Measurements from ENCODE around the gene E2F6. TPM values are rescaled to one million over a fixed set of nuclear protein-coding genes. Genes with fewer than 3 reads are reported as not detected.

The E2F6 gene, protein sequence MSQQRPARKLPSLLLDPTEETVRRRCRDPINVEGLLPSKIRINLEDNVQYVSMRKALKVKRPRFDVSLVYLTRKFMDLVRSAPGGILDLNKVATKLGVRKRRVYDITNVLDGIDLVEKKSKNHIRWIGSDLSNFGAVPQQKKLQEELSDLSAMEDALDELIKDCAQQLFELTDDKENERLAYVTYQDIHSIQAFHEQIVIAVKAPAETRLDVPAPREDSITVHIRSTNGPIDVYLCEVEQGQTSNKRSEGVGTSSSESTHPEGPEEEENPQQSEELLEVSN
- total RNA-seq (2012; rRNA removed) = 10.9 and 11.7 TPM in 2 replicates
- polyA plus RNA-seq (2012; rRNA removed) = 7.2 and 8.2 TPM in 2 replicates
- 5.7 and 10.5 TPM in 2 replicates for polyA plus RNA-seq (2012; cell fraction: cytosol; rRNA removed)
- 10.2 and 21.8 TPM in 2 replicates for polyA plus RNA-seq (2012; cell fraction: nucleus; rRNA removed; ENCODE audit: low replicate concordance)
- Bru-seq, nascent RNA = percentile 86 among the genes with signal in this experiment
- percentile 72 among the genes with signal in this experiment for BruChase-seq, experiment 1, labeled RNA remaining after a 6-hour chase
- percentile 76 among the genes with signal in this experiment for BruChase-seq, experiment 2, labeled RNA remaining after a 2-hour chase
- long read RNA-seq, transcript E2F6-212 (6 exons, 3,191 nt) = minor isoform, 7 of 25 reads
- long read RNA-seq, transcript E2F6-202 (7 exons, 3,218 nt) = major isoform, 11 of 25 reads
- long read RNA-seq, partial matches to known transcripts = 0 of 25 reads
- long read RNA-seq, other reads (novel, unspliced or antisense) = 4 of 25 reads

DNA sequence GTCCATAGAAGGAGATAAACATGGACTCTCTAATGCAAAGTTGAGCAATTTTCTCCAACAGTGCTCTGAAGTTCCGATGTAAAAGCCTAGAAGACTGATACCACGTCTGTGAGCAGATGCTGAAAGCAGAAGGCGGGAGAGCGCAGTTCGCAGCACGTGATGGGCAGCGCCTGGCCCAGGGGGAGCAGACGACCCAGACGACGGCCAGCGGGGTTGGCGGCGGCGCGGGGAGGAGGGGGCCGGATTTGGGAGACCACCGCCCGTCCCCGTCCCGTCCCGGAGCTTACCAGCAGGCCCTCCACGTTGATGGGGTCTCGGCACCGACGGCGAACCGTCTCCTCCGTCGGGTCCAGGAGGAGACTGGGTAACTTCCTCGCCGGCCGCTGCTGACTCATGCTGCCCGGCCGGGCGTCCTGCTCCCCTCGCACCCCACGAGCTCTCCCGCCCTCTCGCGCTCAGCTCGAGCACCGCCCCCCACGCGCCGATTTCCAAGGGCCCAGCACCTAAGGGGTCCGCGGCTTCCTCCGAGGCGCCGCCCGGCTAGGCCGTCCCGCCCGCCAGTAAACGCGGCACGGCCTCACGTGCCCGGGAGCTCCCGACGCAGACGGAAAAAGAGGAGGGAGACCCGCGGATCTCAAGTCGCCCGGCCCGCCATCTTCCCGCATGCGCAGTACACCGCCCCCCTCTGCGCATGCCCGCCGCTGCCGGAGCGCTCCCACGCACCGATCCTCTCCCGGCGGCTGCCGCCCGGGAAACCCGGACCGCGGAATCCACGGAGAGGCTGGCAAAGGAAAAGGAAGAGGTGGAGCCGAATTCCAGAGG lies at the start of gene E2F6:
E2F6 (minus strand) TSS at position 677 of the 822 bp plus-strand sequence; CDS start at position 395, 282 bp downstream.
- H3K79me1 ChIP-seq (ENCODE audit: low read depth in 1 of 2, low read length in 2 of 2) = peaks cover 12 to 44% of the 10 kb centered on the region in 2 experiments; a peak in 3 of 4 replicates
- peak within 1 kb of the TSS; percentile 91 to 92; a peak in 3 of 4 replicates for H4K8ac ChIP-seq (ENCODE audit: low read depth in 2 of 2, low read length in 2 of 2)
- H3K4ac ChIP-seq (ENCODE audit: low read depth, low read length) = peak within 1 kb of the TSS; percentile 76
- H3K23ac ChIP-seq (ENCODE audit: low read depth, low read length) = peak within 1 kb of the TSS; percentile 93
- H3K27me3 ChIP-seq (ENCODE audit: control insufficient read depth, insufficient read depth, low read length) = peaks cover 4% of the 10 kb centered on the region
- peak within 1 kb of the TSS; percentile 32; the same call in 1 of the 2 replicates for H3K56ac ChIP-seq (ENCODE audit: extremely low read depth, insufficient read depth, low read length)
- intact Hi-C loops (cut with micrococcal nuclease) (no loop called here), dilution Hi-C loops (cut with HindIII; ENCODE audit: low sequenced_read_pairs, unreplicated experiment) (no loop called here), in situ Hi-C loops (cut with MboI; ENCODE audit: low sequenced_read_pairs) (no loop called here)
- peaks cover 16% of the 10 kb centered on the region for H3K9me1 ChIP-seq (ENCODE audit: insufficient read depth, low read length)
- peak within 1 kb of the TSS; percentile 82 for H3K14ac ChIP-seq (replicated peaks; ENCODE audit: low read depth, low read length)
- H2BK15ac ChIP-seq (ENCODE audit: low read depth, low read length) = no peak within 1 kb of the TSS
- ChIA-PET CTCF (interaction anchor here (1.0 kb wide), 1 partner anchor 119 kb away, joined by 3 read pairs; no protein-coding TSS in a partner anchor), POLR2A (ENCODE audit: unreplicated experiment) (no interaction called here)
- peak; percentile 90 for DNase-seq
- H2AK5ac ChIP-seq (ENCODE audit: low read depth, low read length) = peak within 1 kb of the TSS; percentile 91
- no peaks in the 10 kb centered on the region for H3K9me3 ChIP-seq (ENCODE audit: control insufficient read depth, insufficient read depth, low read length)
- H4K91ac ChIP-seq (ENCODE audit: insufficient read depth, low read depth, low read length) = peak within 1 kb of the TSS; percentile 68
- H2AK9ac ChIP-seq (replicated peaks; ENCODE audit: low read depth, low read length, poor library complexity) = peak within 1 kb of the TSS; percentile 91
- peak within 1 kb of the TSS; percentile 97 for H2AFZ ChIP-seq (replicated peaks; ENCODE audit: low read length, poor library complexity)
- peak; percentile 96 for ATAC-seq (ENCODE audit: low read depth)
- peak within 1 kb of the TSS; percentile 88 for H4K5ac ChIP-seq (ENCODE audit: low read depth, low read length)
- peak within 1 kb of the TSS; percentile 44; the same call in 1 of the 2 replicates for H2BK120ac ChIP-seq (ENCODE audit: low read depth, low read length)
- H3K36me3 ChIP-seq (ENCODE audit: control insufficient read depth, insufficient read depth, low read length) = peaks cover 4% of the 10 kb centered on the region
- peak within 1 kb of the TSS; percentile 96 for H3K4me2 ChIP-seq (ENCODE audit: low read depth, low read length)
- WGBS, 2 experiments (ENCODE audit: extremely low coverage in 2 of 2, insufficient read length in 1 of 2) = 0% methylated on average over 46 of the region's 86 CpGs; no CpG with 5 or more reads in 1 of the 2 experiments
- 0 out of 2 replicates have a peak within 1 kb of the TSS, but pooled peaks have one; percentile 33 for H2BK20ac ChIP-seq (ENCODE audit: low read depth, low read length)
- peak within 1 kb of the TSS; percentile 98 for H3K27ac ChIP-seq (ENCODE audit: insufficient read depth, low read length)
- H2BK5ac ChIP-seq (ENCODE audit: low read depth, low read length, poor library complexity, severe bottlenecking) = peak within 1 kb of the TSS; percentile 95
- peak within 1 kb of the TSS; percentile 73 for H3K9ac ChIP-seq (ENCODE audit: low read depth, low read length)
- H3K4me3 ChIP-seq (ENCODE audit: insufficient read depth, low read depth, low read length) = peak within 1 kb of the TSS; percentile 77
- BruUV-seq (replicated peaks) = no TSS peak
- H4K20me1 ChIP-seq (ENCODE audit: insufficient read depth, low read length) = peaks cover 36% of the 10 kb centered on the region
- peak within 1 kb of the TSS; percentile 55 for H3K18ac ChIP-seq (ENCODE audit: low read depth, low read length)
- H3K4me1 ChIP-seq (ENCODE audit: control insufficient read depth, insufficient read depth, low read length) = peaks cover 7% of the 10 kb centered on the region; the same call in 1 of the 2 replicates
- TF ChIP-seq MAZ (IDR thresholded peaks at IDR 0.05; ENCODE audit: borderline replicate concordance, low read depth, low read length) (peak; percentile 49; the same call in 1 of the 2 replicates), MXI1 (IDR thresholded peaks at IDR 0.05; ENCODE audit: borderline replicate concordance, low read depth, low read length) (0 out of 2 replicates have a peak, but pooled peaks have one; percentile 16), FOS (IDR thresholded peaks at IDR 0.05; ENCODE audit: low read depth, low read length) (peak; percentile 20; the same call in 1 of the 2 replicates), CEBPB (IDR thresholded peaks at IDR 0.05; ENCODE audit: low read depth, low read length) (peak; percentile 42), SMC3 (IDR thresholded peaks at IDR 0.05; ENCODE audit: low read depth, low read length) (no peak), POLR2A (IDR thresholded peaks at IDR 0.05; ENCODE audit: low read depth, low read length) (peak; percentile 68), CHD1 (IDR thresholded peaks at IDR 0.05; ENCODE audit: low read depth, low read length) (no peak), RCOR1 (IDR thresholded peaks at IDR 0.05; ENCODE audit: insufficient replicate concordance, low read length) (no peak), RAD21 (IDR thresholded peaks at IDR 0.05; ENCODE audit: low read length) (no peak), MAFK (IDR thresholded peaks at IDR 0.05; ENCODE audit: low read depth, low read length) (no peak), BHLHE40 (IDR thresholded peaks at IDR 0.05; ENCODE audit: low read depth, low read length) (peak; percentile 87)
- TF ChIP-seq, protein P1, sequence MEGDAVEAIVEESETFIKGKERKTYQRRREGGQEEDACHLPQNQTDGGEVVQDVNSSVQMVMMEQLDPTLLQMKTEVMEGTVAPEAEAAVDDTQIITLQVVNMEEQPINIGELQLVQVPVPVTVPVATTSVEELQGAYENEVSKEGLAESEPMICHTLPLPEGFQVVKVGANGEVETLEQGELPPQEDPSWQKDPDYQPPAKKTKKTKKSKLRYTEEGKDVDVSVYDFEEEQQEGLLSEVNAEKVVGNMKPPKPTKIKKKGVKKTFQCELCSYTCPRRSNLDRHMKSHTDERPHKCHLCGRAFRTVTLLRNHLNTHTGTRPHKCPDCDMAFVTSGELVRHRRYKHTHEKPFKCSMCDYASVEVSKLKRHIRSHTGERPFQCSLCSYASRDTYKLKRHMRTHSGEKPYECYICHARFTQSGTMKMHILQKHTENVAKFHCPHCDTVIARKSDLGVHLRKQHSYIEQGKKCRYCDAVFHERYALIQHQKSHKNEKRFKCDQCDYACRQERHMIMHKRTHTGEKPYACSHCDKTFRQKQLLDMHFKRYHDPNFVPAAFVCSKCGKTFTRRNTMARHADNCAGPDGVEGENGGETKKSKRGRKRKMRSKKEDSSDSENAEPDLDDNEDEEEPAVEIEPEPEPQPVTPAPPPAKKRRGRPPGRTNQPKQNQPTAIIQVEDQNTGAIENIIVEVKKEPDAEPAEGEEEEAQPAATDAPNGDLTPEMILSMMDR (conservative IDR thresholded peaks at IDR 0.05; ENCODE audit: low read depth, low read length) = no peak
